KOPT-K1 (cell line): Measurements from ENCODE around the gene OR6P1.

ENCODE experiments used
- H3K27ac ChIP-seq: fragments of 200-600 bp; sonication (generic); 2 replicates; pipeline ENCODE4 v1.5.1; 2016; ENCODE audit warnings: antibody characterized with exemption, mild to moderate bottlenecking, low read depth, low read length; ENCODE audit not compliant: poor library complexity, severe bottlenecking
- H3K36me3 ChIP-seq: fragments of 200-600 bp; sonication (generic); 2 replicates; pipeline ENCODE4 v1.5.1; 2017; ENCODE audit warnings: antibody characterized with exemption, mild to moderate bottlenecking, low read length, moderate library complexity; ENCODE audit not compliant: insufficient read depth
- H3K9me3 ChIP-seq: fragments of 200-600 bp; sonication (generic); 2 replicates; pipeline ENCODE4 v1.5.1; 2017; ENCODE audit warnings: antibody characterized with exemption, low read length, mild to moderate bottlenecking; ENCODE audit not compliant: insufficient read depth, poor library complexity, severe bottlenecking

The OR6P1 gene, protein sequence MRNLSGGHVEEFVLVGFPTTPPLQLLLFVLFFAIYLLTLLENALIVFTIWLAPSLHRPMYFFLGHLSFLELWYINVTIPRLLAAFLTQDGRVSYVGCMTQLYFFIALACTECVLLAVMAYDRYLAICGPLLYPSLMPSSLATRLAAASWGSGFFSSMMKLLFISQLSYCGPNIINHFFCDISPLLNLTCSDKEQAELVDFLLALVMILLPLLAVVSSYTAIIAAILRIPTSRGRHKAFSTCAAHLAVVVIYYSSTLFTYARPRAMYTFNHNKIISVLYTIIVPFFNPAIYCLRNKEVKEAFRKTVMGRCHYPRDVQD

DNA sequence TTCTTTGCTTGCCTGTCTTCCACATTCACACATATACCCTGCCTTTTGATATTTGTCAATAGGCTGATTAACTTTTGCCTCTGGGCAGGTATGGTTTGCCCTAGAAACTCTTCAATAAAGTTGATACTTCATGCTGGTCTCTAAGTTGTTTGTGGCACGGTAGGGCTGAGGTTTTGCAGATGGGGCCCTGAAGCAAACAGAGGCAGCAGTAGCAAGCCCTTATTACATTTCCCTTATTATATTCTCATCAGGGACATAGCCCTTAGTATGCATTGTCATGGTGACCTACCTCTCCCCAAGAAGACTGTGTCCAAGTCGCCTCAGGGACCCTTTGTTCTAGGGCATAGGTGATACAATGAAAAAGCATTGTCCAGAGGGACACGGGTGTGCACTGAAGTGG lies at the start of gene OR6P1:
Gene OR6P1, minus strand, starts transcription at position 101 of the 400 bp plus-strand sequence. CDS start 6,976 bp downstream, outside the sequence.
- Histone ChIP-seq H3K36me3 (no peaks in the 10 kb centered on the region), H3K27ac (no peak within 1 kb of the TSS), H3K9me3 (no peaks in the 10 kb centered on the region)

DNA sequence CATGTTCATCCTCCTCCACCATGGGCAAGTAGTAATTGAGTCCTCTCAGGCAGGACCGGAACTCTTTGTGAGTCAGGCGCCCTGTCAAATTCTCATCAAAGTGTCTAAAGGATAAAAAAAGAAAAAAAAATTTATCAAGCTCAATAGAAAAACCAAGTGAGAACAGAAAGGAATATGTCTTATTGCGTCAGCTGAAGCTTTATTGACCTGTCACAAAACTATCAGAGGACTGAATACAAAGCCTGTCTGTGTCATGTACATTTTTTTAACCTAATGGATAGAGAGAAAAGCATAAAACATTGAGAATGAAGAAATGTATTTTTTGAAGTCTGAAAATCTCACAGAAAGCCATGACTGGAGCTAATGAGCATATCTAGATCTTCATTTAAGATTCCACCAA lies 43.4 kb upstream of the OR6P1 start:
- Histone ChIP-seq H3K36me3 (no peaks in the 10 kb centered on the region), H3K9me3 (no peaks in the 10 kb centered on the region), H3K27ac (no peak overlapping the region)

DNA sequence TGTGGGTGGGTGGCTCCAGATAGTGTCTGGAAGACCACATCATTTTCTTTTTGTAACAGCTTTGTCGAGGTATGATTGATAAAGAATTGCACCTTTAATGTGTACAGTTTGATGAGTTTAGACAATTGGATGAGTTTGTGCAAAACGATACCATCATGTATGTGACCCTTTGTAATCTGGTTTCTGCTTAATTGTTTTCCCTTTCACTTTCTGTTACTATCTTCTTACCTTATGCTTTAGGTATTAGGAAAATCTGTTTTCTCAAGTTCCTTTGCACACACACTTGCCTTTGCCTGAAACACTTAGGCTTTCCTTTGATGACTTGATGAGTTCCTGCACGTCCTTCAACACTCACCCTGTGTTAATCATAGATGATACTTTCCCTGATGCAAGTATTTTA lies 41.5 kb upstream of the OR6P1 start:
- Histone ChIP-seq H3K9me3 (no peaks in the 10 kb centered on the region), H3K36me3 (no peaks in the 10 kb centered on the region)

DNA sequence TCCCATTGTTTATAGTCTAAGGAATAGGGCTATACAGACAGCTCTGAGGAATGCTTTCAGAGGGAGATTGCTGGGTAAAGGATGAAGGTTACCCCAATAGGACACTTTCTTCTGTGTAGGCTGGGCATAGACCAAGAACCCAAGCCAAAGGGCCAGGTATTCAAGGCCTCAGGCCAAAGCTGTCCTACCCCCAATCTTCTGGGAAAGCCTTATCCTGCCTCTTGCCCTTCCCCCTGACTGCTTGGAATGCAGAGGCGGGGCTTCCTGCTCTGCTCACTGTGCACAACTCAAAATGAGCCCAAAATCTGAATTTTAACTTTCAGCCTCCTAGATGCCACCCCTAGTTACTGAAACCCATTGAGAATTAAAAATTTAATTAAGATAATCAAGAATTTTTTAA lies 36.9 kb upstream of the OR6P1 start:
- no peaks in the 10 kb centered on the region for H3K9me3 ChIP-seq
- H3K27ac ChIP-seq = no peak overlapping the region
- no peaks in the 10 kb centered on the region for H3K36me3 ChIP-seq

More for the DNA sequence above, 41.5 kb upstream of the OR6P1 start:
- no peak overlapping the region for H3K27ac ChIP-seq

DNA sequence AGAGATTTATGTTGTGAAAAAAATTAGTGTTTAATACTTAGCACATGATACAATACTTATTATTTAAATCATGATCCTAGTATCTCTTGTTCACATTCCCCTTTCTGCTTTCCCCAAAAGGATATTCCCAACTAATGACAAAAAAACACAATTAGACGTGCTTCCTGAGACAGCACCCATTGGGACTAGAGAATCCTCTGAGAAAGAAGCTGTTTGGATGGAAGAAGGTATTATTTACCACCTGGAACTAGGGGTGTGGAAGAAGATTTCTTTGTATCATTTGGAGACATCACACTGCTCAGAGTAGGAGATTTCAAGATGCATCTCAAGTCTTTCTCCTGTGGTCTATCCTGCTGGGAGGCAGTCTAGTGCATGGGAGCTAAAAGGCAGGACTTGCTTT lies 34.6 kb upstream of the OR6P1 start, which contains the start of gene OR10Z1:
Gene OR10Z1, plus strand, starts transcription at position 301 of the 400 bp plus-strand sequence. CDS start 1,171 bp downstream, outside the sequence.
- H3K27ac ChIP-seq = no peak within 1 kb of the TSS
- no peaks in the 10 kb centered on the region for H3K36me3 ChIP-seq
- no peaks in the 10 kb centered on the region for H3K9me3 ChIP-seq

DNA sequence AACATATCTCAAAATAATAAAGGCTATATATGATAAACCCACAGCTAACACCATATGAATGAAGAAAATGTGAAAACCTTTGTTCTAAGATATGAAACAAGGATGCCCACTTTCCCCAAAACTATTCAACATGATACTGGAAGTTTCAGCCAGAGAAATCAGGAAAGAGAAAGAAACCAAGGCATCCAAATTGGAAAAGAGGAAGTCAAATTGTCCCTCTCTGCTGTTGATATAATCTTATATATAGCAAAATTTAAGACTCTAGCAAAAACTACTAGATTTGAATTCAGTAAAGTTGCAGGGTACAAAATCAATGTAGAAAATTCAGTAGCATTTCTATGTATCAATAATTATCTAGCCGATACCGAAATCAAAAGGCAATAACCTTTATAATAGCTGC lies 30.4 kb upstream of the OR6P1 start:
- Histone ChIP-seq H3K36me3 (no peaks in the 10 kb centered on the region), H3K27ac (no peak overlapping the region), H3K9me3 (peaks cover 34% of the 10 kb centered on the region)

DNA sequence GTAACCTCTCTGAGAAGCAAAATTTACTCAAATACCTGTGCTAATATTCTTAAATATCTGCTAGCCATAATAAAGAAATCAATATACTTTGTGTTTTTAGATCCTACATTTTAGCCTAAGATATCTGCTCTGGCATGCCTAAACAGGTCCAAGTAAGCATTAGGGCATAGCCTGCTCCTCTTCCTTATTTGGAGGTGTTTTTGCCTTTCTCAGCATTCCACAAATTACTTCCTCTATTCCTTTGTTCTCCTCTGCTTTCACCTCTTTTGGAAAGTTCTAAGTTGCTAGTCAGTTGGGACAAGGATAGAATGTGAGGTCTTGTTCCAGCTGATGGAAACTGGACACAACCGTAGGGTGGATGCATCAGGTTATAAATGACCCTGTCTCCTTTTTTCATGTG lies 16.6 kb upstream of the OR6P1 start:
- Histone ChIP-seq H3K27ac (no peak overlapping the region), H3K9me3 (peaks cover 14% of the 10 kb centered on the region), H3K36me3 (no peaks in the 10 kb centered on the region)

DNA sequence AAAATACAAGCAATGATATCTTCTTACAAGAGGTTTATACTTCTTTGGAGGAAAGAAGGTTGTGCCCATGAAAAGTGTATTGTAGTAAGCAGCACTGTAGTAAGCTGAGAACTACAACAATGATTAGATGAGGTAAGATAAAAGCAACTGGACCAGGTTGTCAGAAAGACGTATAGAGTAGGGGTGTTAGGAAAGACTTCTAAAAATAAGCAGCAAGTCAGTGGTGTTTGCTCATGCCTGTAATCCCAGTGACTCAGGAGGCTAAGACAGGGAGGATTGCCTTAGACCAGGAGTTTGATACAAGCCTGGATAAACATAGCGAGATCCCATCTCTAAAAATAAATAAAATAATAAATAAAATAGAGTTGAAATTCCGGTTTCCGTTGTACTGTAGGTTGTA lies 13.6 kb upstream of the OR6P1 start:
- no peaks in the 10 kb centered on the region for H3K36me3 ChIP-seq
- no peak overlapping the region for H3K27ac ChIP-seq
- H3K9me3 ChIP-seq = peaks cover 14% of the 10 kb centered on the region

DNA sequence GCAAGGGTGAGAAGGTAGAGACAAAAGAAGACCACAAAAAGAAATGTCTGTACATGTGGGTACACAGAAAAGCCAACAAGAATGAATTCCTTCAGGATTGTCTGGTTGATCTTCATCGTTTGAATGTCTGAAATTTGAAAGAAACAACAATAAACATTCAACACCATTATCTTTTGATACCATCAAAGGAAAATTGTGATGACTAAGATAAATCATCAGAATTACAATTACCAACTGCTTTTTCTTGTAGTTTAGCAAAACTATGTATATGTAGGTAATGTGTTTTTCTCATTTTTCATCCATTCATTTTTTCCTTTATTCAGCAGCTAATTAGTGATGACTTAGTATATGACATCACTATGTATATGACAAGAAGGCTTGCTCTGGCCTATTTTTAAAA lies 9.4 kb upstream of the OR6P1 start, which contains the start of gene OR10X1:
Gene OR10X1, minus strand, starts transcription at position 167 of the 400 bp plus-strand sequence. Its CDS starts 0 bp downstream, at position 167.
- Histone ChIP-seq H3K36me3 (no peaks in the 10 kb centered on the region), H3K9me3 (no peaks in the 10 kb centered on the region), H3K27ac (no peak within 1 kb of the TSS)

DNA sequence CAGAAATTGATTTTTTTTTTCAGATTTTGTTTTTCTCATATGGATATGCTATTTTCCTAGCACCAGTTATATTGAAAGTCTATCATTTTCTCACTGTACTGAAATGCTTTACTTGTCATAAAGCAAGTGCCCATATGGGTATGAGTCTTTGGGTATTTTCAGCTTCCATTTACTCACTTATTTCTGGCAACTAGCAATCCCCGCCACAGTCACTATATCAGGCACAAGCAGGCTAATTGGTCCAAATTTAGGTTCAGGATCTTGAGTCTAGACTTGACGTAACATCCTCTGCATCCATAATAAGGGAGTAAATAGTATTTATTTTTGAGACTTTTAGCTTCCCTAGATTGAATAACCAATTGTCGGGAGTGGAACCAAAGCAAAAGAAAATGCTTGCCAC lies 7.2 kb upstream of the OR6P1 start:
- H3K27ac ChIP-seq = no peak overlapping the region
- no peaks in the 10 kb centered on the region for H3K9me3 ChIP-seq

DNA sequence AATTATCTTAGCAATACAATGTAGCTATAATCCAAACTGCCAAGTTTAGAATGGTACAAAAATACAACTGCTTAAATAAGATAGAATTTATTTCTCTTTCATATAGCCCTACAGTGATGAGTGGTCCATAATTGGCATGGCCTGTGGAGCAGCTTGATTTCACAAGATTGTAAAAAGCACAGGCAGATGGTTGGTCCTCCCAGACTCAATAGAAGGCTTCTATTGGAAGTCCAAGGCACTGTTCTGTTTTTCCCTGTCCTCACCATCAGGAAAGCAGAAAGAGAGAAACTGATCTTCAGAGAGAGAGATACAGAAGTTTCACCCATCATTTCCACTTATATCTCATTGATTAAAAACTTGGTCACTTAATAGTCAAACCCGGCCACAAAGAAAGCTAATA lies 1.8 kb upstream of the OR6P1 start:
- no peaks in the 10 kb centered on the region for H3K36me3 ChIP-seq
- no peak overlapping the region for H3K27ac ChIP-seq
- H3K9me3 ChIP-seq = no peaks in the 10 kb centered on the region

More for the DNA sequence above, 7.2 kb upstream of the OR6P1 start:
- H3K36me3 ChIP-seq = no peaks in the 10 kb centered on the region

DNA sequence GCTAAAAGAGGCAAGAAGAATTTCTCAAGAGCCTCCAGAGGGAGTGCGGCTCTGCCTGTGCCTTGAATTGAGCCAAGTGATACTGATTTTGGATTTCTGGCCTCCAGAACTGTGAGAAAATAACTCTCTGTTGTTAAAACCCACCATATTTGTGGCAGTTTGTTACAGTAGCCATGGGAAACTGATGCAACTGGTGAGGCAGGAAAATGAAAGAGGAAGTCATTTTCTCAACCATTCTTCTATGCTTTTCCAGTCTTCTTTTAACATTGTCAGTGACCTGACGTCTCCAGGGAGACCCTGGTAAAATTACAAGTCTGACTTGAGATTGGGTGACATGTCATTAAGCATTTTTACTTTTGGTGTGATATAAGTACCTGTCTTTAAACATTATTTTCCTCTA lies 5.8 kb downstream of the OR6P1 start:
- Histone ChIP-seq H3K27ac (no peak overlapping the region), H3K36me3 (no peaks in the 10 kb centered on the region), H3K9me3 (no peaks in the 10 kb centered on the region)

DNA sequence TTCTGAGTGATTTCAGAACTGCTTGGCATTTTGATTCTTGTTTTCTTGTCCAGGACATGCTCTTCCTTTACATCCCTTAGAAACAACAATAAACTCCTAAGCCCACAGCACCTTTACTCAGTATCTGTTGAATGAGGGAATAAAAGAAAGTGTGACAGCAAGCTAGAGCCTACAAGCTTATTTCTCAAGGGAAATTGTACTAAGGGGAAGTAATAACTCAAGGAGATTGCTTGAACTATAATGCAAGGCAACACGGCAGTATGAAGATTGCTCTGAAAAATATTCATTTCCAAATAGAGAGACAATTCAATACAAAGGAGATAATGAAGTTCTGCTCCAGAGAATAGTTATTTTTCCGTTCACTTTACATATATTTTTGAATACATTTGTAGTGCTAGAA lies 6.5 kb downstream of the OR6P1 start:
- Histone ChIP-seq H3K9me3 (no peaks in the 10 kb centered on the region), H3K27ac (no peak overlapping the region), H3K36me3 (no peaks in the 10 kb centered on the region)

DNA sequence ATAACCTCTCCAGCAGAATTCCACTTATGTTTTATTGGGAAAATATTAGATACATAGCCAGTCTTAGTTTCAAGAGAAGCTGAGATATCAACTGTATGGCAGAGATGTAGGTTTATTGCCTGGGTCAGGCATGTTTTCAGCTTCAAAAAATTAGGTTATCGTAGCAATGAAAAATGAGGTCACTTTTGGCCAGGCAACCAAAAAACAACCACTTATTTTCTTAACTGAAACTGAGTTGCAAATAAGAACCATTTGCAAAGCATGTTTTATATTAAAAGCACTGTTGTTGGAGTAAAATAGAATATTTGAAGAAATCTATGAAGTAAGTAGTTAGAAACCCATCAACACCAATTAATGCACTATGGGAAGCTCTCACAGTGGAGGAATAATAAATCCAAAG lies 10.7 kb downstream of the OR6P1 start:
- H3K9me3 ChIP-seq = no peaks in the 10 kb centered on the region
- no peak overlapping the region for H3K27ac ChIP-seq

DNA sequence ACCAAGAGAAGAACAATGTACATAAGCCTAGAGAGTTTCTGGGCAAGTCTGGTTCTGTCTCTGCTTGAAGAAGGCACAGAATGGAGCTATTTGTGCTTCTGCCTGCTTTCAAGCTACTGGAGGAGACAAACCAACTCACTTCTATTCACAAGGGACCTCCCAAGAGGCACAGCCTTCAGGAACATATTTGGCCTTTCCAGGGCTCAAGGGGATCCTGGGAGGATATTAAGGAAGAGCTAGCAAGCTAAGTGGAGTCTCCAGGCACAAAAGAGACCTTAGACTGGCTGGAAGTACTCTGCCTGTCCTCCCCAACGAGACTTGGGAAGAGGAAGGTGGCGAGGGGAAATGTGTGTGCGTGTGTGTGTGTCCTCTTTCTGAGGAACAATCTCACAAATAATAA lies 16.0 kb downstream of the OR6P1 start, which contains the start of gene OR6Y1:
Gene OR6Y1, minus strand, starts transcription at position 54 of the 400 bp plus-strand sequence. CDS start 6,300 bp downstream, outside the sequence.
- no peaks in the 10 kb centered on the region for H3K36me3 ChIP-seq
- H3K27ac ChIP-seq = no peak within 1 kb of the TSS
- no peaks in the 10 kb centered on the region for H3K9me3 ChIP-seq

More for the DNA sequence above, 10.7 kb downstream of the OR6P1 start:
- no peaks in the 10 kb centered on the region for H3K36me3 ChIP-seq

DNA sequence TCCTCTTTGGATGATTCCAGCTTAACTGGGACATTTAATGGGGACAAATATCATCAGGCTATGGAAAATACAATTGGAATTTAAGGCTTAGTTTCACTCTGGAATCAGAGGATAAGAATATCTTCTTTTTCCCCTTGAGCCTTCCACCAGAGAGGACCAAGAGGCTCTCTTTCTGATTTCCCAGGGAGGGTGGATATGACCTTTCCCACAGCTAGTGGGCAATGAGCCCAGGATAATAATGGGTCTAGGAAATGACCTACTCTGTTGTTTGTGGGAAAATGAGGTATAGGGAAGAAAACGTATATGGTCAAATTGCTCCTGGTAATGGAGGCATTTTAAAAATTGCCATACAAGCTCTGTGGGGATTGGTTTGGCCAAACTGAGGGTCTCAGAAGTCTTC lies 18.1 kb downstream of the OR6P1 start:
- Histone ChIP-seq H3K27ac (no peak overlapping the region), H3K9me3 (no peaks in the 10 kb centered on the region), H3K36me3 (no peaks in the 10 kb centered on the region)
